Measurements from ENCODE around the gene TRMT6.

The TRMT6 gene

DNA sequence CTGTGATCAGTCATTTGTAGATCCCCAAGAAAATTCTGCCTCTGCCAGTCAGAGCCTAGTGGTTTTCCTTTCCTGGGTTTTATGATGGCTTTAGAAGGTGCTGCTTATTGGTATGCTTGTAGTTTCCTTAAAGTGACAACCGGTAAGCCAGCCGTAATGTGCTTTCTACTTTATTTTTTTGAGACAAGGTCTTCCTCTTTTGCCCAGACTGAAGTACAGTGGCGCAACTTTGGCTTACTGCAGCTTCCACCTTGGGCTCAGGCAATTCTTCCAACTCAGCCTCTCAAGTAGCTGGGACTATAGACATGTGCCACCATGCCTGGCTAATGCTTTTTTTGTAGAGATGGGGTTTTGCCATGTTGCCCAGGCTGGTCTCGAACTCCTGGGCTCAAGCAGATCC lies 23.6 kb upstream of the TRMT6 start:
- no peak for TF ChIP-seq CTCF (conservative IDR thresholded peaks at IDR 0.05)
- peak overlapping the region; percentile 92 for H3K27ac ChIP-seq

GRCh38 chr20:5973172-5973571 lies 22.8 kb upstream of the TRMT6 start:
- no peak for TF ChIP-seq CTCF (conservative IDR thresholded peaks at IDR 0.05)
- peak overlapping the region; percentile 92 for H3K27ac ChIP-seq

DNA sequence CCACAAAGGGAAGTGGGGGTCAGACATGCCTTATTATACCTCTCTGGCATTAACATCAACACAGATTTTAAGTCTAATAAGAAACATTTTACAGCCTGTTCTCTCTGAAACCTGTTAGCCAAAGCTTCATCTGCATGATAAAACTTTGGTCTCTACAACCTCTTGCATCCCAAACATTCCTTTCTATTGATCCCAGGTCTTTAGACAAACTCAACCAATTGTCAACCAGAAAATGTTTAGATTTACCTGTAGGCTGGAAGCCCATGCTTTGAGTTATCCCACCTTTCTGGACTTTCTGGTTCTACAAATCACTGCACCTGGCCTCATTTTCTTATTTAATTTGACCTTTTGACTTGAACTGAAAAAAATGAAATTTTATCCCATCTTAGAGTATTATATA lies 20.9 kb upstream of the TRMT6 start:
- no peak for TF ChIP-seq CTCF (conservative IDR thresholded peaks at IDR 0.05)
- H3K27ac ChIP-seq, result peak overlapping the region; percentile 92; the same call in 1 of the 2 replicates

GRCh38 chr20:5970381-5970780 lies 20.0 kb upstream of the TRMT6 start:
- peak overlapping the region; percentile 92; the same call in 1 of the 2 replicates for H3K27ac ChIP-seq

GRCh38 chr20:5969940-5970339 lies 19.6 kb upstream of the TRMT6 start:
- no peak for TF ChIP-seq CTCF (conservative IDR thresholded peaks at IDR 0.05)
- H3K27ac ChIP-seq, result peak overlapping the region; percentile 92; the same call in 1 of the 2 replicates

More at GRCh38 chr20:5970381-5970780, 20.0 kb upstream of the TRMT6 start:
- TF ChIP-seq CTCF (conservative IDR thresholded peaks at IDR 0.05), result no peak

GRCh38 chr20:5969348-5969935 lies 19.1 kb upstream of the TRMT6 start:
- TF ChIP-seq CTCF (conservative IDR thresholded peaks at IDR 0.05), result no peak
- H3K27ac ChIP-seq, result no peak overlapping the region

- no peak overlapping the region for H3K27ac ChIP-seq
- no peak for TF ChIP-seq CTCF (conservative IDR thresholded peaks at IDR 0.05)
Measured at GRCh38 chr20:5968462-5968861, 18.1 kb upstream of the TRMT6 start.
